B cell (primary cell): Measurements from ENCODE around the gene PRLR.

Source experiments
- CTCF ChIP-seq: fragments of 200-600 bp; IDR thresholded peaks from one replicate; pipeline ENCODE4 v1.8.0; 2022; ENCODE audit warnings: antibody characterized with exemption, mild to moderate bottlenecking
- EZH2 ChIP-seq: IDR thresholded peaks from 2 replicates; pipeline ENCODE4 v1.6.1; 2012; ENCODE audit warnings: borderline replicate concordance, low read depth, mild to moderate bottlenecking, moderate library complexity, low read length; ENCODE audit not compliant: insufficient read depth, poor library complexity, severe bottlenecking

GRCh38 chr5:35264509-35264908 is 34.2 kb upstream of the PRLR start:
- TF ChIP-seq CTCF (no peak), EZH2 (no peak)
